Measurements from ENCODE around the gene CBFA2T3.
"Not testable (repeated sequence)": the region's sequence is repeated elsewhere in the genome, so short reads cannot be mapped to it uniquely, and the experiment has no call there.

The CBFA2T3 gene

DNA sequence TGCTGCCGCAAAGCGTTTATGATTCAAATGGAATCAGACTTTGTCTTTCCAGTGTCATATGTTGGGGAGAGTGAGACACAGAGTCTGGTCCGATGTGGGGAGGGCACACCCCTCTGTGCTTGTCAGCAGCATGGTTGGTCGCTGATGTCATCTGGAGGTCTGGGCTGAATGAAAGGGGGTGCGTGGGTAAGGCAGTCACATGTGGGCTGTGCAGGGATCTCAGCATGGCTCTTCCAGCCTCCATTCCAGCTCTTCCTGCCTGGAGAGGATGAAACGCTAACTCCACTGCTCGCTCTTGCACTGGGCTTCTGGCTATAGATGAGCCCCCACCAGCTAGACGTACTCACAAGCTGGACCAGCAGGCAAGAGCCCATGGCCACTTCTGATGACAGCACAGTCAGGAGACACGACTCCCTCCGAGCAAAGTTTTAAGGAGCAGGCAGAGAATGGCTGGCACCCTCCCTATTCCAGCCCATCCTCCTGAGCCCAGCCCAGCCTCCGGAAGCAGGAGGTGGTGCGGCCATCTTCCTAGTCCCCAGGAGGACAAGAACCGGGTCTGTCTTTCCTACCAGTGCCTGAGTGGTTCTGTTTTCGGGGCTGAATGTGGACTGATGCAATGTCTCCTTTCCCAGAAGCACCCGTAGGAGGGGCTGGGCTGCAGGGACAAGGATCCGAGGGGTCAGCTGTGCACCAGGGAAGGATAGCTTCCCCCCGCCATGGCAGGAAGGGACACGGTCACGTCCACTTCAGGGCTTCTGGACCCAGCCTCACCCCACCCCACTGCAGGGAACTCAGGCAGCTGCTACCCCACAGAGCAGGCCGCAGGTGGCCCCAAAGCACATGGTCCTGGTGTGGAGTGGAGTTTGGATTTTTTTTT, 41.5 kb upstream of the CBFA2T3 start:
- Histone ChIP-seq H3K4me3 (ENCODE audit: low read depth in 1 of 2, low read length in 2 of 2) (no peak overlapping the region), H3K4me1 (ENCODE audit: control insufficient read depth in 1 of 2, insufficient read depth in 2 of 2, low read length in 2 of 2) (no peaks in the 10 kb centered on the region), H3K9me3 (ENCODE audit: control insufficient read depth in 1 of 2, low read length in 2 of 2) (no peaks in the 10 kb centered on the region), H3K27ac (ENCODE audit: low read length) (no peak overlapping the region), H3K27me3 (ENCODE audit: low read depth, low read length) (no peaks in the 10 kb centered on the region), H3K36me3 (ENCODE audit: control insufficient read depth in 1 of 2, insufficient read depth in 2 of 2, low read length in 2 of 2) (no peaks in the 10 kb centered on the region)

DNA sequence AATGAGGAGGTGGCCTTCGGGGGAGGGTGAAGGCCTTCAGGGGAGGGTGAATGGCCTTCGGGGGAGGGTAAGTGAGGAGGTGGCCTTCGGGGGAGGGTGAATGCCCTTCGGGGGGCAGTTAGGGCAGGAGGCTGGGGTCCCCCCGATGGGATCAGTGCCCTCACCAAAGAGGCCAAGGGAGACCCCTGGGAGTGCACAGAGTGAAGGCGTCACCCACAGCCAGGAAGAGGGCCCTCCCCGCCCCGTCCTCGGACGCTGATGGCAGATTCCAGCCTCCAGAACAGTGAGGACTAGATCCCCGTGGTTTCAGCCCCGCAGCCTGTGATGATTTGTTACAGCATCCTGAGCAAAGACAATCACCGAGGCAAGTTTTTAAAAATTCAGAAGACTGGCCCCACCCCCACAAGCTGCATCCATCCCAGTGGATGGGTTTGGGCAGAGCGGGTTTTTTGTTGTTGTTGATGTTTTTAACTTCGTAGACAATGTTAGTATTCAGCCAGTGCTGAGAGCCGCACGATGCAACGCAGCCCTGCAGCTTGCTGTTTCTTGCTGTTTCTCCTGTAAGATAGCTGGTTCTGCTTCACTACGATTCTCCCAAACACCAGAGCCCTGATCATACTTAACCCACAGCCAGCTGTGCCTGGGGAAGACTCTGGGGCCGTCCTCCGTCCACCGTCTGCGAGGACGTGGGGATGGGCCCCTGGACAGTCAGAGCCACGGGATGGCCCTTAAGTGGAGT, 40.7 kb upstream of the CBFA2T3 start:
- no peaks in the 10 kb centered on the region for H3K36me3 ChIP-seq (ENCODE audit: control insufficient read depth in 1 of 2, insufficient read depth in 2 of 2, low read length in 2 of 2)
- H3K4me3 ChIP-seq (ENCODE audit: low read depth in 1 of 2, low read length in 2 of 2) = no peak overlapping the region
- H3K27me3 ChIP-seq (ENCODE audit: low read depth, low read length) = no peaks in the 10 kb centered on the region
- no peaks in the 10 kb centered on the region for H3K9me3 ChIP-seq (ENCODE audit: control insufficient read depth in 1 of 2, low read length in 2 of 2)
- no peak overlapping the region for H3K27ac ChIP-seq (ENCODE audit: low read length)
- no peaks in the 10 kb centered on the region for H3K4me1 ChIP-seq (ENCODE audit: control insufficient read depth in 1 of 2, insufficient read depth in 2 of 2, low read length in 2 of 2)

DNA sequence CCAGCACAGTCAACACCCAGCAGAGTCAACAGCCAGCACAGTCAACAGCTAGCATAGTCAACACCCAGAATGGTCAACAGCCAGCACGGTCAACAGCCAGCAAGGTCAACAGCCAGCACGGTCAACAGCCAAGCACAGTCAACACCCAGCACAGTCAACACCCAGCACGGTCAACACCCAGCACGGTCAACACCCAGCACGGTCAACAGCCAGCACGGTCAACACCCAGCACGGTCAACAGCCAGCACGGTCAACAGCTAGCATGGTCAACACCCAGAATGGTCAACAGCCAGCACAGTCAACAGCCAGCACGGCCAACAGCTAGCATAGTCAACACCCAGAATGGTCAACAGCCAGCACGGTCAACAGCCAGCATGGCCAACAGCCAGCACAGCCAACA, 39.6 kb upstream of the CBFA2T3 start:
- not testable (repeated sequence) for H3K27ac ChIP-seq (ENCODE audit: low read length); H3K4me1 ChIP-seq (ENCODE audit: control insufficient read depth in 1 of 2, insufficient read depth in 2 of 2, low read length in 2 of 2); H3K27me3 ChIP-seq (ENCODE audit: low read depth, low read length); H3K4me3 ChIP-seq (ENCODE audit: low read depth in 1 of 2, low read length in 2 of 2); H3K9me3 ChIP-seq (ENCODE audit: control insufficient read depth in 1 of 2, low read length in 2 of 2); H3K36me3 ChIP-seq (ENCODE audit: control insufficient read depth in 1 of 2, insufficient read depth in 2 of 2, low read length in 2 of 2)

DNA sequence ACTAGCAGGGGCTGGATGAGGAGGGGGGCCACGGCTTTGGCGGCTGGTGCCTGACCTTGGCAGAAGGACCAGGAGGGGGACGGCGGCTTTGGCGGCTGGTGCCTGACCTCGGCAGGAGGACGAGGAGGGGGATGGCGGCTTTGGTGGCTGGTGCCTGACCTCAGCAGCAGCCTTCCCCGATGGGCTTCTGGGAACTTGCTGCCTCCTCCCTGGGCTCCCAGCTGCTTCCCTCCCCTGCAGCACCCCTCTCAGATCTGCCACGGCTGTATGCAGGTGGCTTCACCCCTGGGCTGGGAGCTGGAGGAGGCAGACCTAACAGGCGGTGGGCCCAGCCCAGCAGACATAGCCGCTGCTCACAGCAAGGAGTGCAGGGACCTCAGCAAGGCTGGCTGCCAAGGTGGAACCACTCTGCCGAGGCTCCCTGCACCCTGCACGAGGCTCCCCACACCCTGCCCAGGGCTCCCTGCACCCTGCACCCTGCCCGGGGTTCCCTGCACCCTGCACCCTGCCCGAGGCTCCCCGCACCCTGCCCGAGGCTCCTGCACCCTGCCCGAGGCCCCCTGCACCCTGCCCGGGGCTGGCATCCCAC, 38.4 kb upstream of the CBFA2T3 start:
- Histone ChIP-seq H3K9me3 (ENCODE audit: control insufficient read depth in 1 of 2, low read length in 2 of 2) (no peaks in the 10 kb centered on the region), H3K27ac (ENCODE audit: low read length) (no peak overlapping the region), H3K36me3 (ENCODE audit: control insufficient read depth in 1 of 2, insufficient read depth in 2 of 2, low read length in 2 of 2) (no peaks in the 10 kb centered on the region), H3K27me3 (ENCODE audit: low read depth, low read length) (no peaks in the 10 kb centered on the region), H3K4me1 (ENCODE audit: control insufficient read depth in 1 of 2, insufficient read depth in 2 of 2, low read length in 2 of 2) (no peaks in the 10 kb centered on the region), H3K4me3 (ENCODE audit: low read depth in 1 of 2, low read length in 2 of 2) (no peak overlapping the region)

DNA sequence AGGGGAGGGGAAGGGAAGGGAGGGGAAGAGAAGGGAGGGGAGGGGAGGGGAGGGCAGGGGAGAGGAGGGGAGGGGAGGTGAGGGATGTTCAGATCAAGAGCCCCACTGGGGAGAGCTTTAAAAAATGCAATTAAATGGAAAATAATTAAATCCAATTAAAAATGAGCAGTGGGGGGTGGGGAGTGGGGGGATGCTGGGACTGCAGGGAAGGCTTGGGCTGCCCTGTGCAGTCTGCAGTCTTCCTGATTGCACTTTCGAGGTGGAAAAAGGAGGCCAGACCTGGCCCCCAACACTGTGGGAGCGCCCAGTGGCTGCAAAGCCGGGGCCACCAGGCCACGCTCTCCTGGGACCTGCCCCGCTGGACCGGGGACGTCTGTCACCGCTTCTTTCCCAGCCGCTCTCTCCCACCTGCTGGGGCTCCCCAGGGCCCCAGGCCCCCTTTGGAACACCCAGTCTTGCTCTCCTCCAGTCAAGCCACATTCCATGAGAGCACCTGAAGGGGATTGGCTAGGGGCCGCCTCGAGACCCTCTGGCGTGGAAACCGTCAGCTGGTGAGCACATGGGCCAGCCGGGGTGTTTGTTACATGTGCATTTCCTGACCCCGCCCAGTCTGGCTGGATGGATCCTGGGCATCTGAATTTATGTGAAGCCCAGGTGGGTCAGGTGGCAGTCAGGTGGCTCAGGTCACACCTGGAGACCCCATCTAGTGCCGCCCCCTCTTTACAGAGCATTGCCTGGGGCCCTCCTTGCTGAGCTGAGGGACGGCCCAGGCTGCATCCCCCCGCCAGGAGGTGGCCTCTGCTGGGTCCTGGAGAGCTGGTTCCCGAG, 37.6 kb upstream of the CBFA2T3 start:
- H3K36me3 ChIP-seq (ENCODE audit: control insufficient read depth in 1 of 2, insufficient read depth in 2 of 2, low read length in 2 of 2) = no peaks in the 10 kb centered on the region
- H3K27ac ChIP-seq (ENCODE audit: low read length) = no peak overlapping the region
- no peaks in the 10 kb centered on the region for H3K4me1 ChIP-seq (ENCODE audit: control insufficient read depth in 1 of 2, insufficient read depth in 2 of 2, low read length in 2 of 2)
- H3K9me3 ChIP-seq (ENCODE audit: control insufficient read depth in 1 of 2, low read length in 2 of 2) = no peaks in the 10 kb centered on the region
- no peaks in the 10 kb centered on the region for H3K27me3 ChIP-seq (ENCODE audit: low read depth, low read length)
- H3K4me3 ChIP-seq (ENCODE audit: low read depth in 1 of 2, low read length in 2 of 2) = no peak overlapping the region

DNA sequence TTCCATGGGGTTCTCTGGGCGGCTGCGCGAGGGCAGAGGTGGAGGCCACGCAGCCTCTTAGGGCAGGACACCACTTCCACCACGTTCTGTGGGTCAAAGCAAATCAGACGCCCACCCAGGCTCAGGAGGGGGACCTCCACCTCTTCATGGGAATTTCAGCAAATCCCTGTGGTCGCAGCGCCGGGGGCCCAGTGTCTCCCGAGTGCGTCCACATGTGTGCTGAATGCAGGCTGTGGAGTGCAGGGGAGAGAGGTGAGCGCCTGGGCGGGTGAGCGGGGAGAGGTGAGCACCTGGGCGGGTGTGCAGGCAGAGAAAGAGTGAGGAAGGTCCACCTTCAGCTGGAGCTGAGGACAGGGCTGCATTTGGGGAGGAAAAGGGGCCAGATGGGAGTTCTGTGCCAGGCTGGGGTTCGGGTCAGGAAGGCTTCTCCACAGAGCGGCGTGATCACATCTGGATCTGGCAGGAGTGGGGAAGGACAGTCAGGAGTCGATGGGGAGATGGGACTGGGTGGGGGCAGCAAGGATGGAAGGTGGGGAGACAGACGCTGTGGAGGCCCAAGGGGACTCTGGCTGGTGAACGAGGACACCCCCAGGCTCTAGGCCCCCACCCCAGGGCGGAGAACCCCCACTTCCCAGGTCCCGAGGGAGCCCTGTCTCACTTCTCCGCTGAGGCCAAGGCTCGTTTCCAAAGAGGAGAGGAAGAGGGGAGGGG, 36.8 kb upstream of the CBFA2T3 start:
- H3K27me3 ChIP-seq (ENCODE audit: low read depth, low read length) = no peaks in the 10 kb centered on the region
- H3K4me3 ChIP-seq (ENCODE audit: low read depth in 1 of 2, low read length in 2 of 2) = no peak overlapping the region
- H3K36me3 ChIP-seq (ENCODE audit: control insufficient read depth in 1 of 2, insufficient read depth in 2 of 2, low read length in 2 of 2) = no peaks in the 10 kb centered on the region
- H3K4me1 ChIP-seq (ENCODE audit: control insufficient read depth in 1 of 2, insufficient read depth in 2 of 2, low read length in 2 of 2) = no peaks in the 10 kb centered on the region
- no peaks in the 10 kb centered on the region for H3K9me3 ChIP-seq (ENCODE audit: control insufficient read depth in 1 of 2, low read length in 2 of 2)
- H3K27ac ChIP-seq (ENCODE audit: low read length) = no peak overlapping the region

DNA sequence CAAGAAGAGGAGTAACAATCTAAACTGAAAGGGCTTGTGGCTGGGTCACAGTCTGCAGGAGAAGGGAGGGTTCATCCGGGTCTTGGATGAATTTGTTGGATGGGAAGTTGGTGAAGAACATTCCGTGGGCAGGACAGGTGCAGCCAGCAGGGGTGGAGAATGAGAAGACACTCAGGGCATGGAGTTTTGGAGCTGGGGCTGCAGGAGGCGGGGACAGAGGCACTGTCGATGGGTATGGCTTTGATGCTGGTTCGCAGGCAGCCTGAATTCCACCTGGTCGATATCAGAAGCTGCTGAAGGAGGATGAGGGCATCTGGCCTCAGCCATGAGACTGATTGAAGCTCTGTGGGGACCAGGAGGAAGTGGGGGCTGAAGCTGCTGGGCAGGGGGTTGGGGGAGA, 36.1 kb upstream of the CBFA2T3 start:
- Histone ChIP-seq H3K36me3 (ENCODE audit: control insufficient read depth in 1 of 2, insufficient read depth in 2 of 2, low read length in 2 of 2) (no peaks in the 10 kb centered on the region), H3K27me3 (ENCODE audit: low read depth, low read length) (no peaks in the 10 kb centered on the region), H3K27ac (ENCODE audit: low read length) (no peak overlapping the region), H3K4me3 (ENCODE audit: low read depth in 1 of 2, low read length in 2 of 2) (no peak overlapping the region), H3K9me3 (ENCODE audit: control insufficient read depth in 1 of 2, low read length in 2 of 2) (no peaks in the 10 kb centered on the region), H3K4me1 (ENCODE audit: control insufficient read depth in 1 of 2, insufficient read depth in 2 of 2, low read length in 2 of 2) (no peaks in the 10 kb centered on the region)

DNA sequence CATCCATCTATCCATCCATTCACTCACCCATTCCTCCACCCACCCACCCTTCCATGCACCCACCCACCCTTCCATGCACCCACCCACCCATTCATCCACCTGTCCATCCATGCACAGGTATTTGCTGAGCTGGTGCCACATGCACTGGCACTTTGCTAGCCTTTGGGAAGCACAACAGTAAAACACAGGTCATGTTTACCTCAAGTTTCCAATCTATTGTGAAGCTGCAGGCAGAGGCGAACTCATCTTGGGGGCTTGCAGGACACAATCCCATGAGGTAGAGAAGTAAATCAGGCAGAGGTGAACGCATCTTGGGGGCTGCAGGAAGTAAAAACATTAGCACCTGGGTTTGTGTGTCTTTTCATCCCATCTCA, 35.6 kb upstream of the CBFA2T3 start:
- H3K36me3 ChIP-seq (ENCODE audit: control insufficient read depth in 1 of 2, insufficient read depth in 2 of 2, low read length in 2 of 2) = no peaks in the 10 kb centered on the region
- no peak overlapping the region for H3K27ac ChIP-seq (ENCODE audit: low read length)
- H3K4me1 ChIP-seq (ENCODE audit: control insufficient read depth in 1 of 2, insufficient read depth in 2 of 2, low read length in 2 of 2) = no peaks in the 10 kb centered on the region
- H3K4me3 ChIP-seq (ENCODE audit: low read depth in 1 of 2, low read length in 2 of 2) = no peak overlapping the region
- no peaks in the 10 kb centered on the region for H3K9me3 ChIP-seq (ENCODE audit: control insufficient read depth in 1 of 2, low read length in 2 of 2)
- no peaks in the 10 kb centered on the region for H3K27me3 ChIP-seq (ENCODE audit: low read depth, low read length)

DNA sequence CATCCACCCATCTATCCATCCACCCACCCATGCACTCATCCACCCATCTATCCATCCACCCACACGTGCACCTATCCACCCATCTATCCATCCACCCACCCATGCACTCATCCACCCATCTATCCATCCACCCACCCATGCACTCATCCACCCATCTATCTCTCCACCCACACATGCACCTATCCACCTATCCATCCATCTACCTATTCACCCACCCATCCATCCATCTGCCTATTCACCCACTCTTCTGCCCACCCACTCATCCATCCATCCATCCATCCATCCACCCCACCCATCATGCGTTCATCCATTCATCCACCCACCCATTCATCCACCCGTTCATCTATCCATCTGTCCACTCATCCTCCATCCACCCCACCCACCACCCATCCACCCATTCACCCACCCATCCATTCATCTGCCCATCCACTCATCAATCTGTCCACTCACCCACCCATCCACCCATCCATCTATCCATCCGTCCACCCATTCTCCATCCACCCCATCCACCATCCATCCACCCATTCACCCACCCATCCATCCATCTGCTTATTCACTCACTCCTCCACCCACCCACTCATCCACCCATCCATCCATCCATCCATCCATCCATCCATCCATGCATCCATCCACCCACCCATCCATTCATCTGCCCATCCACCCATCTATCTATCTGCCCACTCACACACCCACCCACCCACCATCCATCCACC, 35.1 kb upstream of the CBFA2T3 start:
- Histone ChIP-seq H3K4me3 (ENCODE audit: low read depth in 1 of 2, low read length in 2 of 2) (no peak overlapping the region), H3K36me3 (ENCODE audit: control insufficient read depth in 1 of 2, insufficient read depth in 2 of 2, low read length in 2 of 2) (no peaks in the 10 kb centered on the region), H3K4me1 (ENCODE audit: control insufficient read depth in 1 of 2, insufficient read depth in 2 of 2, low read length in 2 of 2) (no peaks in the 10 kb centered on the region), H3K9me3 (ENCODE audit: control insufficient read depth in 1 of 2, low read length in 2 of 2) (no peaks in the 10 kb centered on the region), H3K27ac (ENCODE audit: low read length) (no peak overlapping the region), H3K27me3 (ENCODE audit: low read depth, low read length) (no peaks in the 10 kb centered on the region)

DNA sequence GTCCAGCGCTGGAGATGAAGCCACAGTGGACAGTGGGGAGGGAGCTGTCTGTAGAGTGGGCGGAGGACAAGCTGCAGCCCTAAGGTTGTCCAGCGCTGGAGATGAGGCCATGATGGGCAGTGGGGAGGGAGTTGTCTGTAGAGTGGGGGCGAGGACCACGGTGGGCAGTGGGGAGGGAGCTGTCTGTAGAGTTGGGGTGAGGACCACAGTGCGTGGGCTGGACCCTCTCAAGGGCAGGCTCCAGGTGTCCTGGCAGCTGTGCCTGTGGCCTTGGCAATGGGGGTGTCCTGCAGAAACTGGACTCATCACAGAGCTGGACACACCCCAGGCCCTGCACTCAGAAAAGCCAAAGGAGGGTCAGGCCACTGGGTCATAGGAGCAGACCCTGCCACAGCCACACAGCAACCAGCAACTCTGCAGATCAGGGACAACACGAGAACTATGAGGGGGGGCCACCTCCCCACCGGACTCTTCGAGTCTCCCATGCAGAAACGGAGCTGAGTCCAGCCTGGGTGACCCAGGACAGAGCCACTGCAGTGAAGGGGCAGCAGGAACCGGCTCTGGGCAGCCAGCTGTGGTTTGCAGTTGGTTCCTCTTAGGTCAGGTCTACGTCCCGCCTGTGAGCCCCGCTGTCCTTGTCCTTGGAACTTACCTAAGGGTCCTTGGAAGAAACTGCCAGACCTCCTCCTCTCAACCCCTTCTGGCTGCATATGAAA, 33.4 kb upstream of the CBFA2T3 start:
- no peak overlapping the region for H3K27ac ChIP-seq (ENCODE audit: low read length)
- no peaks in the 10 kb centered on the region for H3K4me1 ChIP-seq (ENCODE audit: control insufficient read depth in 1 of 2, insufficient read depth in 2 of 2, low read length in 2 of 2)
- no peaks in the 10 kb centered on the region for H3K27me3 ChIP-seq (ENCODE audit: low read depth, low read length)

More for the DNA sequence above, 33.4 kb upstream of the CBFA2T3 start:
- Histone ChIP-seq H3K36me3 (ENCODE audit: control insufficient read depth in 1 of 2, insufficient read depth in 2 of 2, low read length in 2 of 2) (no peaks in the 10 kb centered on the region), H3K4me3 (ENCODE audit: low read depth in 1 of 2, low read length in 2 of 2) (no peak overlapping the region), H3K9me3 (ENCODE audit: control insufficient read depth in 1 of 2, low read length in 2 of 2) (no peaks in the 10 kb centered on the region)

All from muscle layer of duodenum (tissue), 2 donors.